HepG2 (cell line): ENCODE data around the gene TRAF4. TPM values are rescaled to one million over a fixed set of nuclear protein-coding genes. Genes with fewer than 3 reads are reported as not detected.

Source experiments
- ATAC-seq: fragments of 200-7000 bp; cut with Tn5 transposase; 3 replicates; pipeline ENCODE4 v1.9.1; 2020; ENCODE audit warnings: mild to moderate bottlenecking, moderate library complexity
- BruUV-seq: library from RNA; stranded (reverse); fragments of 400-500 nt; replicated peaks from 2 replicates; lab custom pipeline; 2021; lab: Mats Ljungman, UMichigan
- CTCF ChIA-PET: fragments of 300-600 bp; formaldehyde crosslinking; extraction: SDS; loops from one replicate; lab custom pipeline; 2021; ENCODE audit warnings: low total read pairs, inconsistent platforms, low intra/inter-chr PET ratio; lab: Yijun Ruan, JAX
- POLR2A ChIA-PET: fragments of 350-600 bp; sonication (Branson Sonifier 250); formaldehyde crosslinking; loops from one replicate; lab custom pipeline; 2020; ENCODE audit warnings: antibody characterized with exemption, inconsistent platforms; lab: Yijun Ruan, JAX
- DNase-seq: peaks from one replicate; pipeline ENCODE4 v3.0.0-alpha.2; 2015; ENCODE audit warnings: low spot score
- FAIRE-seq: peaks from 3 replicates; lab custom pipeline; 2011; peaks lifted over from hg19 to GRCh38; lab: Jason Lieb, UNC
- H2AFZ ChIP-seq: one replicate; pipeline ENCODE4 v1.6.1; 2011; ENCODE audit warnings: low read length, inconsistent platforms
- H3K27ac ChIP-seq: fragments of 300-600 bp; 3 replicates; pipeline ENCODE4 v1.8.0; 2011; ENCODE audit warnings: mixed run types, mild to moderate bottlenecking, mixed read lengths, low read length, inconsistent platforms; ENCODE audit not compliant: insufficient read depth; ENCODE audit errors: extremely low read length
- H3K27me3 ChIP-seq, 2 experiments: fragments of 200-600 bp in 1 of 2; 2 replicates in 1 of 2; 3 replicates in 1 of 2; pipeline versions ENCODE4 v1.6.0 to v1.8.0; 2011; ENCODE audit warnings: low read length in 2 of 2, mild to moderate bottlenecking in 2 of 2, moderate library complexity in 2 of 2, inconsistent platforms in 1 of 2; ENCODE audit not compliant: insufficient read depth in 2 of 2, control insufficient read depth in 1 of 2
- H3K36me3 ChIP-seq, 2 experiments: fragments of 200-600 bp in 1 of 2; replicated peaks in 1 of 2; 2 replicates in 1 of 2; 3 replicates in 1 of 2; pipeline versions ENCODE4 v1.5.1 to v1.8.0; 2011; ENCODE audit warnings: low read length in 2 of 2, inconsistent platforms in 1 of 2; ENCODE audit not compliant: insufficient read depth in 2 of 2, control insufficient read depth in 1 of 2
- H3K4me1 ChIP-seq: 2 replicates; pipeline ENCODE4 v1.5.1; 2012; ENCODE audit warnings: low read length, inconsistent platforms; ENCODE audit not compliant: insufficient read depth
- H3K4me2 ChIP-seq: 2 replicates; pipeline ENCODE4 v1.6.0; 2011; ENCODE audit warnings: low read depth, low read length, inconsistent platforms
- H3K4me3 ChIP-seq, 3 experiments: fragments of 200-600 bp in 1 of 3; sonication (generic), shearing (Covaris generic) in 1 of 3; replicated peaks in 1 of 3; 2 replicates each; pipeline ENCODE4 v1.5.1; 2011 to 2016; ENCODE audit warnings: low read length in 3 of 3, inconsistent platforms in 2 of 3, low read depth in 2 of 3, mild to moderate bottlenecking in 2 of 3, control low read depth in 1 of 3, mixed read lengths in 1 of 3; ENCODE audit not compliant: insufficient read depth in 1 of 3
- H3K79me2 ChIP-seq: one replicate; pipeline ENCODE4 v1.6.1; 2011; ENCODE audit warnings: low read length, inconsistent platforms; ENCODE audit not compliant: insufficient read depth
- H3K9ac ChIP-seq: 2 replicates; pipeline ENCODE4 v1.6.0; 2011; ENCODE audit warnings: mild to moderate bottlenecking, low read depth, low read length, inconsistent platforms; ENCODE audit not compliant: insufficient read depth
- H3K9me3 ChIP-seq: 2 replicates; pipeline ENCODE4 v1.5.1; 2012; ENCODE audit warnings: mild to moderate bottlenecking, low read length
- H4K20me1 ChIP-seq: 2 replicates; pipeline ENCODE4 v1.6.0; 2011; ENCODE audit warnings: inconsistent platforms, mild to moderate bottlenecking, low read length, moderate library complexity; ENCODE audit not compliant: insufficient read depth
- CBX5 ChIP-seq: sonication (generic); formaldehyde crosslinking; IDR thresholded peaks from 2 replicates; pipeline ENCODE4 v1.4.0; 2020; ENCODE audit warnings: missing genetic modification reagents, borderline replicate concordance
- CHD2 ChIP-seq: IDR thresholded peaks from 2 replicates; pipeline ENCODE4 v1.6.1; 2011; ENCODE audit warnings: low read depth, low read length, improper control_type of control experiment
- ETV5 ChIP-seq: IDR thresholded peaks from 2 replicates; pipeline ENCODE4 v1.6.1; 2018; ENCODE audit warnings: missing biosample characterization, missing genetic modification reagents, inconsistent platforms, borderline replicate concordance
- GMEB2 ChIP-seq: IDR thresholded peaks from 2 replicates; pipeline ENCODE4 v1.6.1; 2016; ENCODE audit warnings: missing biosample characterization, missing genetic modification reagents, low read depth
- HHEX ChIP-seq: IDR thresholded peaks from 2 replicates; pipeline ENCODE4 v1.6.1; 2016; ENCODE audit warnings: control low read depth
- HOXA7 ChIP-seq: sonication (generic); formaldehyde crosslinking; IDR thresholded peaks from 2 replicates; pipeline ENCODE4 v1.8.1; 2022; ENCODE audit warnings: mild to moderate bottlenecking, missing genetic modification reagents, moderate library complexity
- KDM1A ChIP-seq: IDR thresholded peaks from 2 replicates; pipeline ENCODE4 v1.6.1; 2016; ENCODE audit warnings: missing compliant biosample characterization
- ONECUT2 ChIP-seq: sonication (generic); formaldehyde crosslinking; IDR thresholded peaks from 2 replicates; pipeline ENCODE4 v1.4.0; 2020; ENCODE audit warnings: missing genetic modification reagents
- PCBP2 ChIP-seq: fragments of 200-400 bp; formaldehyde crosslinking; optimal IDR thresholded peaks from 2 replicates; pipeline ENCODE3; 2018; ENCODE audit warnings: low read length, low read depth; ENCODE audit not compliant: poor library complexity, severe bottlenecking
- RCOR2 ChIP-seq: IDR thresholded peaks from 2 replicates; pipeline ENCODE4 v1.6.1; 2016; ENCODE audit warnings: missing biosample characterization, missing genetic modification reagents
- REL ChIP-seq: sonication (generic); formaldehyde crosslinking; conservative IDR thresholded peaks from 2 replicates; pipeline ENCODE4 v1.8.0; 2022; ENCODE audit warnings: mild to moderate bottlenecking, missing genetic modification reagents, moderate library complexity
- SUZ12 ChIP-seq: fragments of 150-350 bp; IDR thresholded peaks from 2 replicates; pipeline ENCODE4 v1.6.1; 2014; ENCODE audit warnings: low read depth, low read length
- TFE3 ChIP-seq: IDR thresholded peaks from 2 replicates; pipeline ENCODE4 v1.6.1; 2016
- ZFP37 ChIP-seq: sonication (generic); formaldehyde crosslinking; IDR thresholded peaks from 2 replicates; pipeline ENCODE4 v1.4.0; 2020; ENCODE audit warnings: missing genetic modification reagents, borderline replicate concordance
- ZNF263 ChIP-seq: sonication (generic); formaldehyde crosslinking; IDR thresholded peaks from 2 replicates; pipeline ENCODE4 v1.4.0; 2020; ENCODE audit warnings: missing genetic modification reagents
- ZNF317 ChIP-seq: sonication (generic); formaldehyde crosslinking; IDR thresholded peaks from 2 replicates; pipeline ENCODE4 v1.5.0; 2020; ENCODE audit warnings: mild to moderate bottlenecking, missing genetic modification reagents
- ZNF607 ChIP-seq: sonication (generic); formaldehyde crosslinking; IDR thresholded peaks from 2 replicates; pipeline ENCODE4 v1.5.1; 2020; ENCODE audit warnings: missing genetic modification reagents, mild to moderate bottlenecking, borderline replicate concordance
- ZNF768 ChIP-seq: sonication (generic); formaldehyde crosslinking; IDR thresholded peaks from 2 replicates; pipeline ENCODE4 v1.4.0; 2020; ENCODE audit warnings: missing genetic modification reagents
- ZNF776 ChIP-seq: sonication (generic); formaldehyde crosslinking; IDR thresholded peaks from 2 replicates; pipeline ENCODE4 v1.4.0; 2020; ENCODE audit warnings: mild to moderate bottlenecking, missing genetic modification reagents
- ZSCAN21 ChIP-seq: sonication (generic); formaldehyde crosslinking; IDR thresholded peaks from 2 replicates; pipeline ENCODE4 v1.8.0; 2022; ENCODE audit warnings: mild to moderate bottlenecking, missing genetic modification reagents, moderate library complexity, borderline replicate concordance
- WGBS: methylation state at CpG from one replicate; pipeline ENCODE4 v1.1.6; 2017; ENCODE audit warnings: low lambda C conversion rate; 5-methylcytosine and 5-hydroxymethylcytosine counted together
- in situ Hi-C: cut with HindIII; loops from 2 replicates; pipeline ENCODE4 v1.10.0; 2017; ENCODE audit warnings: low pct_unique_long_range_greater_than_20kb; ENCODE audit not compliant: extremely low pct_ligation_motif_present
- intact Hi-C: fragments of 100-400 bp; cut with micrococcal nuclease; formaldehyde crosslinking; loops from one replicate; pipeline ENCODE4 v1.10.0; 2022; ENCODE audit not compliant: unreplicated experiment
- polyA plus RNA-seq, 8 experiments: library from polyadenylated mRNA; depleted of rRNA in 3 of 8; stranded (reverse) in 7 of 8; unstranded in 1 of 8; fragments of >200 nt; fragmentation: Illumina TruSeq in 4 of 8; extraction: Trizol in 4 of 8; gene quantifications; 2 replicates each; pipeline versions ENCODE4 v1.2.1 to v1.2.3, GENCODE V29; 2011 to 2016; ENCODE audit warnings: low read depth in 4 of 8, missing spikeins in 1 of 8, mixed read lengths in 1 of 8; ENCODE audit not compliant: insufficient read depth in 1 of 8
- total RNA-seq, 5 experiments: library from RNA; depleted of rRNA; stranded (reverse); fragments of >200 nt; fragmentation: Illumina TruSeq; extraction: Trizol; gene quantifications; 2 replicates each; pipeline ENCODE4 v1.2.3, GENCODE V29; 2016; ENCODE audit warnings: low read depth in 1 of 5

TRAF4 gene
- total and polyA plus RNA-seq, 2 of the 13 experiments (the other 11 are each of a cell fraction or from before 2014, with no cell fraction given), result 86.0 to 89.9 TPM

GRCh38 chr17:28714281-28714680, 29.5 kb upstream of the TRAF4 start (continued):
- no peak for TF ChIP-seq ZNF776
- TF ChIP-seq ZNF607 (CRISPR knock-in tag), result no peak
- TF ChIP-seq ZSCAN21 (CRISPR knock-in tag), result no peak
- TF ChIP-seq RCOR2 (CRISPR knock-in tag), result peak; percentile 42; the same call in 1 of the 2 replicates
- TF ChIP-seq KDM1A (CRISPR knock-in tag), result 0 out of 2 replicates have a peak, but pooled peaks have one; percentile 37
- no peak for TF ChIP-seq ZFP37 (CRISPR knock-in tag)
- no peak for TF ChIP-seq HHEX (CRISPR knock-in tag)
- TF ChIP-seq PCBP2, result no peak
- TF ChIP-seq CBX5 (CRISPR knock-in tag), result no peak
- peak; percentile 81 for TF ChIP-seq ZNF768 (CRISPR knock-in tag)
- no peak for TF ChIP-seq SUZ12
- TF ChIP-seq ZNF263, result no peak
- TF ChIP-seq TFE3 (CRISPR knock-in tag), result no peak
- no peak for TF ChIP-seq CHD2
- TF ChIP-seq ETV5 (CRISPR knock-in tag), result peak; percentile 35; the same call in 1 of the 2 replicates

GRCh38 chr17:28715217-28715616, 28.6 kb upstream of the TRAF4 start:
- no peak overlapping the region for H3K27ac ChIP-seq
- FAIRE-seq, result no peak
- no peaks in the 10 kb centered on the region for H3K9me3 ChIP-seq
- H3K4me2 ChIP-seq, result no peak overlapping the region; the same call in 1 of the 2 replicates
- peaks cover 4% of the 10 kb centered on the region for H3K79me2 ChIP-seq
- peaks cover 45% of the 10 kb centered on the region for H3K4me1 ChIP-seq
- H2AFZ ChIP-seq, result no peak overlapping the region
- H3K36me3 ChIP-seq, result no peaks in the 10 kb centered on the region
- no peak for TF ChIP-seq HOXA7 (CRISPR knock-in tag)
- TF ChIP-seq REL (CRISPR knock-in tag), result no peak
- TF ChIP-seq GMEB2 (CRISPR knock-in tag), result no peak
- TF ChIP-seq ZNF317 (CRISPR knock-in tag), result no peak
- no peak for TF ChIP-seq ONECUT2 (CRISPR knock-in tag)
- POLR2A ChIA-PET, result interaction anchor here (10.1 kb wide), 1 partner anchor 16 kb away, joined by 145 read pairs; no protein-coding TSS in a partner anchor
- WGBS, result 27% methylated on average over 2 of the region's 2 CpGs
- DNase-seq, result no peak
- BruUV-seq, result no TSS peak
- no peaks in the 10 kb centered on the region for H4K20me1 ChIP-seq
- ATAC-seq, result no peak
- H3K9ac ChIP-seq, result no peak overlapping the region
- H3K4me3 ChIP-seq, result no peak overlapping the region
- peaks cover 2 to 3% of the 10 kb centered on the region in 2 experiments; a peak in 3 of 5 replicates for H3K27me3 ChIP-seq
- in situ Hi-C loops, result loop anchor here (5.0 kb wide), 1 partner anchor 68 kb away; the partner anchor contains the start of gene BLTP2
- intact Hi-C loops, result no loop called here
- CTCF ChIA-PET, result no interaction called here
